HG03039 (cell line): ENCODE data around the gene MLLT6.
"Not testable (repeated sequence)": the region's sequence is repeated elsewhere in the genome, so short reads cannot be mapped to it uniquely, and the experiment has no call there.

ENCODE experiments used
- ATAC-seq: cut with Tn5 transposase; IDR thresholded peaks from one replicate; pipeline ENCODE4 v1.9.1; 2021; ENCODE audit warnings: mild to moderate bottlenecking, moderate library complexity; ENCODE audit not compliant: unreplicated experiment

The MLLT6 gene

GRCh38 chr17:38725066-38725465 lies 20.0 kb downstream of the MLLT6 start:
- ATAC-seq = no peak

DNA sequence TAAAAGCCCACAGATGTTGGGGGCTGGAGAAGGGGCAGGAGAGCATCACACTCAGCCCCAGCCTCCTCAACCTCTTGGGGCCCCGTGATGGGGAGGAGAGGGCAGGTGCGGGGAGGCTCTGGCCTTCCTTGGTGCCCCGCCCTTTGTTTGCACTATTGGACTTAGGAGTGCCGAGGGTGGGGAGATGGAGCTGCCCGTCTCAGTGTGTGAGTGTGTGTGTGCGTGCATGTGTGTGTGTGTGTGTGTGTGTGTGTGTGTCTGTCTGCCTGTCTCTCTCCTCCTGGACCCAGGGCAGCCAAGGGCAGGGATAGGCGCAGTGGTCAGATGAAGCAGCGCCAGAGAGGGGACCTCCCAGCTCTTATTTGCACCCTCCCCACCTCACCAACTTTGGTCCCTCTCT lies 21.1 kb downstream of the MLLT6 start:
- not testable (repeated sequence) for ATAC-seq

DNA sequence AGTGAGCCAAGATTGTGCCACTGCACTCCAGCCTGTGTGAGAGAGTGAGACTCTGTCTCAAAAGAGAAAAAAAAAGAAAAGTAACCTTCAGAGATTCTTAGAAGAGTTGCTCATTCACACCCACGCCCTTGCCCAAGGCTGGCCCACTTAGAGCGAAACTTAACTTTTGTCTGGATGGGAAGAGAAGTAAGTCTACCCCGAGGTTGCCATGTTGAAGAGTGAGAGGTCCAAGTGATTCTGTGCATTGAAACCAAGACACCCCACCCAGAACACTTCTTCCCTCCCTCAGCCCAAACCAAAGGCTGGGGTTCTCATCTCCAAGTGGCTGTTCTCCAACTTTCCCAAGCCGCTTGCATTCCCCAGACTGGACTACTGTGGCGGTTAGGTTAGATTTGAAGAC lies 22.7 kb downstream of the MLLT6 start:
- ATAC-seq = no peak

DNA sequence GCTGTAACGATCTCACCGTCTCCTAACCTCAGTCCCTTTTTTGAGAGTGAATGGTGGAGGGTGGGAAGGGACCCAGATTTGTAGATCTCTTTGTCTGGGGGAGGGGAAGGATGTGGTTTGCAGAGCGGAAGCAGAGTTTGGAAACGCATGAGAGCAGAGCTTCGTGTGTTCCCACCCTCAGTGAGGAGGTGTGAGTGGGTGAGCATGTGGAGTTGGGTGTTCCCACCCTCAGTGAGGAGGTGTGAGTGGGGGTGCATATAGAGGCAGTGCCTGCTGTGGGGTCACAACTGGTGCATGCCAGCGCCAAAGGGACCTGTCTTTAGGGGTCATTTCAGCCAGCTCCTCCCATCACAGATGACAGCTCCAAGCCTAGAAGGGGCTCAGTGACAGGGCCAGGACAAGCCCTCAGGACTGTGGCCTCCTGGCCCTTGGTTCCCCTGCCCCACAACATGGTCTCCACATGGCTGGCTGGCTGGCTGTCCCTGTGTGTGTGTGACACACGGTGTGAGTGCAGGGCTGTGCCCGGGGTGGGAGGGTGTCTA lies 23.3 kb downstream of the MLLT6 start:
- ATAC-seq = no peak

DNA sequence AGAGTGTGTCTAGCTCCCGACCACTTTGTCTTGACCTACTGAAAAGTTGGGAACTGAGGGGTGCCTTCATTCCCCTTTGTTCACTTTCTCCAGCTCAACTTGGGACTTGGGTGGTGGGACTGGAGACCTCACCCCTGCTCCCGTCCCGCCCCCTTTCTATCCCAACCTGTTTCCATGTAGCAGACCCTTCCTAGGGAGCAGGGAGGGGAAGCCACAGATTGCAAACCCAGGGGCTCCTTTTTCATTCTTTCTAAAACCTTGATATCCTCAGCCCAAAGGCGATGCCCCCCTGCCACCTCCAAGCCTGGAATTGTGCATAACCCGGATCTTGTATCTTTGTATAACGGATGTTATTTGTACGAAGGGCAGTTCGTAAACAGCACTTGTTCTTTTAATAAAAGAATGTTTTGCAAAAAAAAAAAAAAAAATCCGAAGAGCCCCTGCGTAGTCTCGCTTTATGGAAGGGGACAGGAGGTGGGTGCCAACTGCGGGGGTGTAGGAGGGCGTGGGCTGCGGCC lies 24.4 kb downstream of the MLLT6 start:
- ATAC-seq = no peak

GRCh38 chr17:38729886-38730525 lies 24.9 kb downstream of the MLLT6 start, which contains the start of gene CISD3:
Gene CISD3, plus strand, starts transcription at chr17:38730341. Its CDS starts 18 bp downstream, at chr17:38730359.
- ATAC-seq = peak; percentile 73

- no peak for ATAC-seq
These were observed 25.7 kb downstream of the MLLT6 start for GRCh38 chr17:38730526-38731379.

DNA sequence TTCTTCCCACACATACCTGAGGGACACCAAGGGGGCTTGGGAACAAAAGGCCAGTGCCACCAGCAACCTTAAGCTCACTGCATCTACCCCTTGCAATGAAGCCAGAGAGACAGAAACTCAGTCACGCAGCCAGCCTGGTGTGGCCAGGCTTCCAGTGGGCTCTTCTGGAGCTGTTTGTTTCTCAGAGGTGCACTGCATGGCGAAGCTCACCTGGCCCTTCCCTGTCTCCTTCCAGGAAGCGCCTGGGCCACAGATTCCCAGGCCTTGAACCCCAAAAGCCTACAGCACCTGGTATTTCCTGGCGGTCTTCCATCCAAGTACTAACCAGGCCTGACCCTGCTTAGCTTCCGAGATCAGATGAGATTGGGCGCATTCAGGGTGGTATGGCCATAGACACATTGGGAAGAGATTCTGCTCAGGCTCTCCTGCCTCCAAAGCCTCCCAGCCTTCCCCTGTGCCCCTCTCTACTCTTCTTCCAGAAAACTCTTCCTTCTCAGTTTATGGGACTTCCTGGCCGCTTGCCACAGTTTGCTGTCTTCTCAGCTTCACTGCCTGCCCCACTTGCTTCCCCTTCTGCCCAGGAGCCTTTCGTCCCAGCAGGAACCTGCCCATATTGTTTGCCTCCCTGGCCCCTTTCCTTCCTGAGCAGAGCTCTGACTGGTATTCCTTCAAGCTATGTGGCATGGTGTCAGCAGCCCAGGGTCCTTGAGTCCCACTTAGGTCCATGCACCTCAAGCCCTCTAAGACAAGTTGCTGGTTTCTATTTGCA lies 26.6 kb downstream of the MLLT6 start:
- ATAC-seq = no peak

GRCh38 chr17:38732376-38733281 lies 27.6 kb downstream of the MLLT6 start:
- no peak for ATAC-seq

DNA sequence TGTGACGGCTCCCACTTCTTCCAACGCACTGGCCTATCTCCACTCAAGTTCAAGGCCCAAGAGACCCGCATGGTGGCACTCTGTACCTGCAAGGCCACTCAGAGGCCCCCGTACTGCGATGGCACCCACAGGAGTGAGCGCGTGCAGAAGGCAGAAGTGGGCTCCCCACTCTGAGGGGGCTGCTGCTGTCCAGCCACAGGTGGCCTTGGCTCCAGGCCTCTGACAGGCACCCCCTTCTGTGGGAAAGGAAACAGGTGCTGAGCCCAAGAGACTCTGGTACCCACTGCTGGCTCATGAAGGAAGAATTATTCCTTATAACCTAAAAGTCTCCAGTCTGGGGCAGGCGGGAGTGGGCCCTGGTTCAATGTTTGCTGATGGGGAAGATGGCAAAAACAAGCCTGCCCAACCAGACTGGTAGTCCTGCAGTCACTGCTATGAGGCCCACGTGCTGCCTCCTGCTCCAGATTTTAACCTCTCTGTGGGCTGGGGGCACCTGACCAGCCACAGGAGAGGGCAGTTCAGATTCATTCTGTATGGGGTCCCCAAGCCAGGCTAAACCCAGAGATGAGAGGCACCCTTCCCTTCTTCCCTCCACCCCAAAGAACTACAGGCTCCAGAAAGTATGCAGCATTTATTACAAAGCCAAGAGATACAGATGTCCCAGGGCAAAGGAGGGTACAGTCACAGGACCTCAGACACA lies 28.4 kb downstream of the MLLT6 start:
- ATAC-seq = no peak

- no peak for ATAC-seq
These were observed 29.2 kb downstream of the MLLT6 start for GRCh38 chr17:38733982-38734973.

DNA sequence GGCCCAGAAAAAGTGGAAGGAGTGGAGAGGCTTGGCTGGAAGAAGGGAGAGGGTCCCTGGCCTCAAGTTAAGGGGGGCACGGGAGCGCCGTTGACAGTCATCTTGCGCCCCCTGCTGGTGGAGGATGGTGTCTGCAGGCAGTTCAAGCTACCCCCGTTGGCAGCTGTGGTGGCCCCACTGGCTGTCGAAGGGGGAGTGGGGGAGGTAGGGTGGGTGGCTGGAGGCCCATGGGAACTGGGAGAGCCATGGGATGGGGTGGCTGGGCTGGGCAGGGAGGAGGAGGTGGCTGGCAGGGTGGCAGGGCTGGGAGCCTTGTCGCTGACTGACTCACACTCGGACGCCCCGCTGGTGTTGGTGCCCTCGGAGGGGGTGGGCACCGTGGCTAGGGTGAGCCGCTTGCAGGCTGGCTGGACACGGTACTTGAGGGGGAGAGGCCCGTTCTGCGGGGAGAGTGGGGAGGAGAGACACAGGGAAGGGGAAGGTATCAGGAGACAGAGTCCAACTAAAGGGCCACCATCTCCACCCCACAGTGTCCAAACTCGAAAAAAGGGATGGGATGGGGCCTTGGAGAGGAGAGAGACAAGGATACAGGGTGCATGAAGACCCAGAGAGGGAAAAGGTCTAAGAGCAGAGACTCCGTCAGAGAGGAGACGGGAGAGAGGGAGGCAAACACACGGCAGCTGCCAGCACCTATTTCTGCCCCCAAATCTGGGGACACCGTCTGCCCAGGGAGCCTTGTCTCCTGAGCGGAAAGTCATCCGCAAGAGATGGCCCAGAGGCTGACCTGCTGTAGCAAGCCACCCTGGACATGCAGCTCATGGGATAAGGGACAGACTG lies 30.3 kb downstream of the MLLT6 start:
- no peak for ATAC-seq

GRCh38 chr17:38738007-38738662 lies 33.1 kb downstream of the MLLT6 start:
- ATAC-seq = no peak

- no peak for ATAC-seq
These were observed 33.6 kb downstream of the MLLT6 start for GRCh38 chr17:38738686-38739085.

- ATAC-seq = no peak
These were observed 34.2 kb downstream of the MLLT6 start for GRCh38 chr17:38739305-38739704.

- ATAC-seq = no peak
These were observed 35.0 kb downstream of the MLLT6 start for GRCh38 chr17:38740044-38740443.

DNA sequence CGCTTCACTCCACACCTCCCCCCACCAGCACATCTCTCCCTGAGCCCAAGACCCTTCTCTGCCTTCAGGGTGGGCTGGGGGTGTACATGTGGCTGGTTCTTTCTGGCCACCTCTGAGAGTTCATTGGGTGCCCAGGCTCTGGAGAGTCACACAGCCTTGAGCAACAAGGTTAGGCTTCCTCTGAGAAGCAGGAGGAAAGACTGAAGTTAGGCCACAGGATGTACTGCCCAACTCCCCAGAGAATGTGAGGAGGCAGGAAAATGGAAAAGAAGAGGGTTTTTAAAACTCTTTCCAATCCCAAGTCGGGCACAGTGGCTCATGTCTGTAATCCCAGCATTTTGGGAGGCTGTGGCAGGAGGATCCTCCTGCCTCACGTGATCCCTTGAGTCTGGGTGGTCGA lies 35.7 kb downstream of the MLLT6 start:
- ATAC-seq = no peak
